Measurements from ENCODE around the gene CACNB2. TPM values are rescaled to one million over a fixed set of nuclear protein-coding genes. Genes with fewer than 3 reads are reported as not detected.

The CACNB2 gene
- total and polyA plus RNA-seq, 10 of the 15 experiments (the other 5 are each of a cell fraction or from before 2014, with no cell fraction given) = 0.62 to 8.1 (median 1.2) TPM

DNA sequence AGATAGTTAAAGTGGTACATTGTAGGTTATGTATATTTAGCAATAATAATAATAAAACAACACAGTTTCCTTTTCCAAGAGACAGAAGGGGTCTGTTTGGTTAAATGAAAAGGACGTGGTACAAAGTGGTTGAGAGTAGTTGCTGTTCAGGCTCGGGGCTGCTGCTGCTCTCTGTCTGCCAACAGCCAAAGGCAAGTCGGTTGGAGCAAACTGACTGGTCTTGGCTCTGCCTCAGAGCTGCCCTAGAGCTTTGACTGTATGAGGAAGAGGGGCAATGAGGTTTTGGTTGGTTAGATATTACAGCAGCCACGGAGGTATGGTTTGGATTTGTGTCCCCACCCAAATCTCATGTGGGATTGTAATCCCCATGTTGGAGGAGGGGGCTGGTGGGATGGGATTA lies 95.3 kb downstream of the CACNB2 start:
- ChIA-PET SMC1A (ENCODE audit: uncharacterized antibody, unreplicated experiment) (no interaction called here), RAD21 (ENCODE audit: unreplicated experiment) (no interaction called here), CTCF (interaction anchor here (0.9 kb wide), 1 partner anchor 79 kb away, joined by 3 read pairs; no protein-coding TSS in a partner anchor), POLR2A (no interaction called here)
- no peak overlapping the region for H3K4me3 ChIP-seq
- H2AFZ ChIP-seq (ENCODE audit: control insufficient read depth, low read depth, low read length) = no peak overlapping the region
- H3K9me3 ChIP-seq (replicated peaks; ENCODE audit: control insufficient read depth, insufficient read depth, low read length) = no peaks in the 10 kb centered on the region
- no peaks in the 10 kb centered on the region for H3K4me1 ChIP-seq (ENCODE audit: control insufficient read depth, insufficient read depth, low read length)
- 7% methylated on average over 4 of the region's 4 CpGs for whole genome bisulfite sequencing (ENCODE audit: insufficient coverage, insufficient replicate concordance, low lambda C conversion rate, missing lambda C conversion rate)
- BruUV-seq (replicated peaks) = no TSS peak
- intact Hi-C loops (cut with micrococcal nuclease; ENCODE audit: unreplicated experiment) = loop anchor here (5.0 kb wide), 2 partner anchors 77 to 628 kb away; no protein-coding TSS in a partner anchor
- TF ChIP-seq NR2F1 (conservative IDR thresholded peaks at IDR 0.05) (no peak), CREB1 (IDR thresholded peaks at IDR 0.05; ENCODE audit: low read depth) (no peak)
- TF ChIP-seq, protein P1, sequence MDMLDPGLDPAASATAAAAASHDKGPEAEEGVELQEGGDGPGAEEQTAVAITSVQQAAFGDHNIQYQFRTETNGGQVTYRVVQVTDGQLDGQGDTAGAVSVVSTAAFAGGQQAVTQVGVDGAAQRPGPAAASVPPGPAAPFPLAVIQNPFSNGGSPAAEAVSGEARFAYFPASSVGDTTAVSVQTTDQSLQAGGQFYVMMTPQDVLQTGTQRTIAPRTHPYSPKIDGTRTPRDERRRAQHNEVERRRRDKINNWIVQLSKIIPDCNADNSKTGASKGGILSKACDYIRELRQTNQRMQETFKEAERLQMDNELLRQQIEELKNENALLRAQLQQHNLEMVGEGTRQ (IDR thresholded peaks at IDR 0.05; ENCODE audit: borderline replicate concordance, low read depth, low read length) = no peak
- in situ Hi-C loops (cut with MboI) = no loop called here
- H4K20me1 ChIP-seq (ENCODE audit: control insufficient read depth, insufficient read depth) = no peaks in the 10 kb centered on the region
- DNase-seq (ENCODE audit: low read depth, low spot score) (no peak), ATAC-seq (no peak), FAIRE-seq (no peak)
- H3K36me3 ChIP-seq (ENCODE audit: control insufficient read depth in 2 of 2, insufficient read depth in 2 of 2, low read length in 1 of 2) = no peaks in the 10 kb centered on the region
- H3K27ac ChIP-seq (ENCODE audit: control insufficient read depth, insufficient read depth) = no peak overlapping the region
- no peak overlapping the region for H3K4me2 ChIP-seq (ENCODE audit: control insufficient read depth, insufficient read depth)
- H3K9ac ChIP-seq (ENCODE audit: control insufficient read depth, insufficient read depth, low read length) = no peak overlapping the region
- H3K79me2 ChIP-seq (ENCODE audit: control insufficient read depth, insufficient read depth, low read length) = no peaks in the 10 kb centered on the region
- peaks cover 0 to 3% of the 10 kb centered on the region in 2 experiments; a peak in 2 of 4 replicates for H3K27me3 ChIP-seq (replicated peaks in 1 of 2; ENCODE audit: control insufficient read depth in 2 of 2, insufficient read depth in 2 of 2, low read length in 1 of 2)

DNA sequence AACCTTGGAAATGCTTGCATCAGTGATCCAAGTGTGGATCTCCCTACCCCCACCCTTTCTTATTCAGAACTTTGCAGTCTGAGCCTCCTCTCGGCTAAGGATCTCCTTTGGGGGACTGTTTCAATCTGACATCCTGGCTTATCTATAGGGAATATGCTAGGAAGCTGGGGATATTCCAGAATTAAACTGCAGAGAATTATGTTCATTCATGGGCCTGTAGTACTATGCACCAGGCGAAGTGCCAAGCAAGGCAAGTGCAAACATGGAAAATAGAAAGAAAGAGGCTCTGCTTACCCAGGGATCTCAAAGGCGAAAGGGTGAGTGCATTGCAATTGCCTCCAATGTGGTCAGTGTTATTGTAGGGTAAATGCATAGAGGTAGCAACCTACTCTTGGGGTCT lies 96.5 kb downstream of the CACNB2 start:
- no peaks in the 10 kb centered on the region for H4K20me1 ChIP-seq (ENCODE audit: control insufficient read depth, insufficient read depth)
- 0% methylated on average over 3 of the region's 3 CpGs for WGBS (ENCODE audit: insufficient coverage, insufficient replicate concordance, low lambda C conversion rate, missing lambda C conversion rate)
- intact Hi-C loops (cut with micrococcal nuclease; ENCODE audit: unreplicated experiment) (loop anchor here (1.0 to 5.0 kb wide), 3 partner anchors 76 to 629 kb away; no protein-coding TSS in a partner anchor), in situ Hi-C loops (cut with MboI) (no loop called here)
- H2AFZ ChIP-seq (ENCODE audit: control insufficient read depth, low read depth, low read length) = no peak overlapping the region
- BruUV-seq (replicated peaks) = no TSS peak
- peaks cover 0 to 3% of the 10 kb centered on the region in 2 experiments; a peak in 2 of 4 replicates for H3K27me3 ChIP-seq (replicated peaks in 1 of 2; ENCODE audit: control insufficient read depth in 2 of 2, insufficient read depth in 2 of 2, low read length in 1 of 2)
- ATAC-seq (no peak), FAIRE-seq (no peak), DNase-seq (ENCODE audit: low read depth, low spot score) (no peak)
- ChIA-PET SMC1A (ENCODE audit: uncharacterized antibody, unreplicated experiment) (interaction anchor here (0.6 kb wide), 1 partner anchor 80 kb away, joined by 4 read pairs; no protein-coding TSS in a partner anchor), POLR2A (no interaction called here), CTCF (no interaction called here), RAD21 (ENCODE audit: unreplicated experiment) (no interaction called here)
- H3K4me2 ChIP-seq (ENCODE audit: control insufficient read depth, insufficient read depth) = no peak overlapping the region
- H3K36me3 ChIP-seq (ENCODE audit: control insufficient read depth in 2 of 2, insufficient read depth in 2 of 2, low read length in 1 of 2) = no peaks in the 10 kb centered on the region
- H3K9ac ChIP-seq (ENCODE audit: control insufficient read depth, insufficient read depth, low read length) = no peak overlapping the region
- H3K79me2 ChIP-seq (ENCODE audit: control insufficient read depth, insufficient read depth, low read length) = no peaks in the 10 kb centered on the region
- no peaks in the 10 kb centered on the region for H3K9me3 ChIP-seq (replicated peaks; ENCODE audit: control insufficient read depth, insufficient read depth, low read length)
- H3K4me1 ChIP-seq (ENCODE audit: control insufficient read depth, insufficient read depth, low read length) = no peaks in the 10 kb centered on the region
- no peak overlapping the region for H3K4me3 ChIP-seq
- no peak for TF ChIP-seq IRF4 (IDR thresholded peaks at IDR 0.05; ENCODE audit: low read depth, low read length)
- TF ChIP-seq STAT1 (conservative IDR thresholded peaks at IDR 0.05) = no peak
- TF ChIP-seq KDM1A (IDR thresholded peaks at IDR 0.05; ENCODE audit: borderline replicate concordance) = no peak
- TF ChIP-seq FOXM1 (IDR thresholded peaks at IDR 0.05; ENCODE audit: low read depth, low read length) = no peak
- TF ChIP-seq BMI1 (IDR thresholded peaks at IDR 0.05; ENCODE audit: borderline replicate concordance) = no peak
- TF ChIP-seq SP1 (IDR thresholded peaks at IDR 0.05; ENCODE audit: low read depth, low read length) = no peak
- no peak for TF ChIP-seq NFIC (IDR thresholded peaks at IDR 0.05; ENCODE audit: low read depth, low read length)
- TF ChIP-seq MEF2A (IDR thresholded peaks at IDR 0.05; ENCODE audit: insufficient read depth, low read depth, low read length) = no peak
- H3K27ac ChIP-seq (ENCODE audit: control insufficient read depth, insufficient read depth) = no peak overlapping the region

All from GM12878 (cell line).